Retina (tissue), 1 donor: Measurements from ENCODE around the gene NDUFAF7.
"Not testable (repeated sequence)": the region's sequence is repeated elsewhere in the genome, so short reads cannot be mapped to it uniquely, and the experiment has no call there.

Experiments used
- DNase-seq: peaks from one replicate; pipeline ENCODE4 v3.0.0-alpha.2; 2016

NDUFAF7 gene, protein sequence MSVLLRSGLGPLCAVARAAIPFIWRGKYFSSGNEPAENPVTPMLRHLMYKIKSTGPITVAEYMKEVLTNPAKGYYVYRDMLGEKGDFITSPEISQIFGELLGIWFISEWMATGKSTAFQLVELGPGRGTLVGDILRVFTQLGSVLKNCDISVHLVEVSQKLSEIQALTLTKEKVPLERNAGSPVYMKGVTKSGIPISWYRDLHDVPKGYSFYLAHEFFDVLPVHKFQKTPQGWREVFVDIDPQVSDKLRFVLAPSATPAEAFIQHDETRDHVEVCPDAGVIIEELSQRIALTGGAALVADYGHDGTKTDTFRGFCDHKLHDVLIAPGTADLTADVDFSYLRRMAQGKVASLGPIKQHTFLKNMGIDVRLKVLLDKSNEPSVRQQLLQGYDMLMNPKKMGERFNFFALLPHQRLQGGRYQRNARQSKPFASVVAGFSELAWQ

DNA sequence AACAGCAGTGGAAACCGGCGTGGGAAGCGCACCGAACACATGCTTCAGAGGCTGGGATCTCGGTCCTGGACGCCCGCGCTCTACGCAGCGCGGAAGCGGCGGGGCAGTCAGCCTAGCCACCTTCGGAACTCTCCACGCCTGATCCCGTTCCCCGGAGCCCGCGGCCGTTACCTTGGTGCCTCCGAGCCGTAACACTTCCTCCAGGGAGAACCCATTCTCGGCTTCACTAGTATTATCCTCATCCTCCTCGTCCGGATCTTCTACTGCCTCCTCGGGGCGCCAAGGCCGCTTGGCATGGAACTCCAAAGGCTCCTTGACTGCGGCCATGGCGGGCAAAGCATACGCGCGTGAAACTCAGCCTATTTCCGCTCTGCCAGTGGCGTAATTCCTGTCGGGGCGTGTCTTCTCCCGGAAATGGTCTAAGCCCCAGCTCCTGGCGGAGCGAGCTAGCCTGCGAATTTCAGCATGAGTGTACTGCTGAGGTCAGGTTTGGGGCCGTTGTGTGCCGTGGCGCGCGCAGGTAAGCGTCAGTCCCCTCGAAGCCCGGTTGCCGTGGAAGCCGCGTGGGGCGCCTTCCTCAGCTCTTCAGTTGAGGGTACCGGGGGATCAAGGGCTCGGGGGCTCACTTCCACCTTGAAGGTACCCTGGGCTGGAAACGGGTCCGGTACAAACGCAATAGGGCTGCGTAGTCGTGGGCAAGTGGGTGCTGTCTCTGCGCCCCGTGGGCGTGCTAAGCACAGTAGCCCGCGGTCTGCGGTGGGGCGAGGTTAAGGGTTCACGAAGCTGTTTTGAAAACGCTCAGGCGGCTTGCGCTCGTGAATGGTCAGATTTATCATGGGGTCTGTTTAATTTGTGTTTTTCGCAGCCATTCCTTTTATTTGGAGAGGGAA, at the start of gene NDUFAF7, which contains the start of gene CEBPZ:
NDUFAF7 (plus strand) TSS at position 418 of the 890 bp plus-strand sequence; CDS start at position 466, 48 bp downstream.
CEBPZ (minus strand) TSS at position 356 of the 890 bp plus-strand sequence; CDS start at position 327, 29 bp downstream.
- DNase-seq, result peak; percentile 94

DNA sequence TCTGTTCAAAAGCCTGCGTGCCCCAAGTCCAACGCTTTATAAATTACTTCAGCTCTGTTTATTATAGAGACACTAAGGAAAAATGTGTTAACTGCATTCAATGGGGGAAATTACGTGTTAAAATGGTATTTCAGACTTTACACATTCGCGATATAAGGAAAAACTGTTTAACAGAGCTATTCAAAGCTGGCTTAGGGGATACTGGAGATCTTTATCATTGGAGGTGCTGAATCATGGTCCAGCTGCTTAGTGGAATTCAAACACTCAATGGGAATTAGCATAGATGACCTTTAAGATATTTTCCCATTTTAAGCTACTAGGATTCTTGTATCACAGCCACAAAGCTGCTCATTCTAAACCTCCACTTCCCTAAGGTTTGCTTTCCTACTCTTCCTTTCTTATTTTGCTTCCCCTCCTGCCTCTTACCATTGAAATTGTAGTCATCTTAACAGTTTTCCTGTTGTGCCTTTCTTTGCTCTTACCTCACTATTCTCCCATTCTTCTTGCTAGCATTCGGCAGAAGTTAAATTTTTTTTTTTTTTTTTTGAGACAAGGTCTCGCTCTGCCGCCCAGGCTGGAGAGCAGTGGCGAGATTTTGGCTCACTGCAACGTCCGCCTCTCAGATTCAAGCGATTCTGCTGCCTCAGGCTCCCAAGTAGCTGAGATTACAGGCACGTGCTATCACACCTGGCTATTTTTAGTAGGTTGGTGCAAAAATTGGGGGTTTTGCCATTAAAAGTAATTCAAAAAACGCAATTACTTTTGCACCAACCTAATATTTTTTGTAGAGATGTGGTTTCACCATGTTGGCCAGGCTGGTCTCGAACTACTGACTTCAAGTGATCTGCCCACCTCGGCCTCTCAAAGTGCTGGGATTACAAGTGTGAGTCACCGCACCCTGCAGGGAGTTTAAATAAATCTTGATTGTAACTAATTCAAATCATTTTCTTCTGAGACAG, 49.5 kb upstream of the NDUFAF7 start:
- DNase-seq, result no peak

GRCh38 chr2:37188570-37188969, 42.9 kb upstream of the NDUFAF7 start, which contains the start of gene SULT6B1:
Gene SULT6B1 (minus strand): TSS chr2:37188670. CDS start chr2:37188640, 30 bp downstream.
- no peak for DNase-seq

DNA sequence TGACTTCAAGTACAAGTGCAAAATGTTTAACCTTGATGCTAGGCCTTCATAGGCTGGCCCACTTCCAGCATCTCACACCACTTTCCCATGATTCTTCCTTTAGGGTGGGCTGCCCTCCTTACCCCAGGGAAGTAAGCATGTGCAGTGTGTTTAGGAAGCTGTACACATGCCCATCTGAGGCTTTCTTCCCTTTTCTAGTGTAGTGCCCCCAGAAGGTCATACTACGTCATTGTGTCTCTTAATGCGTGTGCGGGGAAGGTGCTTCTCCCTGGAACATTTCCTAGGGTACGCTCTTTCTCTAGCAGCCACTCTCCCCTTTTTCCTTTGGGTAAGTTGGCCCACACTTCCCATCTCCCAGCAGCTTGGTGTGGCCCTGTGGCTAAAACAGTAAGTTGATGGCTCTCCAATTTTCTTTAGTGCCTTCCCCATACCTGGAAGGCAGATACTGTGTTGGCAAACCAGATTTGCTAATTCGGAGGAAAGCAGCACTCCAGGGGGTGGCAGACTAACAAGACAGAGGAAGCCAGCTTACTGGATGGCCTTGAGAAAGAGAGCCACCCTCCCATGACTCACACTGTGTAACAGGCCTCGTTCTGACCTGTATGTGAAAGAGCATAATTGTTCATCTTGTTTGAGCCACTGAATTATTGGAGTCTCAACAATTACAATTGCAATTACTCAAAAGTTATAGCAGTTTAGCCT, 41.9 kb upstream of the NDUFAF7 start:
- no peak for DNase-seq

GRCh38 chr2:37190290-37190689, 41.2 kb upstream of the NDUFAF7 start:
- DNase-seq, result no peak

GRCh38 chr2:37191253-37191652, 40.2 kb upstream of the NDUFAF7 start:
- no peak for DNase-seq

DNA sequence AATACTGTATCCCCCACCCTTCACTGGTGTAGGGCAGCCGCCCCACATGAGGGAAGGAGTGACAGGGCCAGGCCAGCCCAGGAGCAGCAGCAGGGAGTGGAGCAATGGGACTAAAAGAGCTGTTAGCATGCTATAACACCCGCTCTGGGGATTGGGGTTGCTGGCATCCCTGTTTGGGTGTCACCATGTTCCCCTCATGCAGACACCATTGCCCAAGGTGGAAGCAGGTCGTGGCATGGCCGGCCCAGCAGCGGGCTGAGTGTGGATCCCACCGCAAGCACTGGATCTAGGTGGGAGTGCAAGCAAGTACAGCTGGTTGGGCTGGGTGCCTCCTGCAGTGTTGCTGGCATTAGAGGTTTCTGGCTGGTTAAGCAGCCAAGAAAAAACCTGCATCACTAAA, 39.7 kb upstream of the NDUFAF7 start:
- DNase-seq, result no peak

DNA sequence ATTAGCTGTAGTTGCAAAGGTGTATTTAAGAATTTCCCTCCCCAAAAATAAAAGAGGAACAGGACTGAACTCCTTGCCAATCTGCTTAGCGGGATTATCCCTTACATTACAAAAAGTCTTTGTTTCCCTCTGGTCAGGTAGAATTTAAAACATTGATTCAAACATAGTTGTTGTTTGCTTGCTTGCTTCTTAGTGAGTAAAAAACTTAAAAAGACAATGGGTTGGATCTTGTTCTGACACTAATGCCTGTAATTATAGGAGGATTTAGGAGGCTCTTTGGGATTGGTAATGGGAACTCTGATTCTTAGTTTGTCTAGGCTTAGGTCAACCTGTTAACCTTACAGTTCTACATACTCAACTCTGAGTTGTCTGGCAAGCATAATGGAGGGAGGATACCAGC, 38.9 kb upstream of the NDUFAF7 start:
- no peak for DNase-seq

GRCh38 chr2:37195862-37196319, 35.6 kb upstream of the NDUFAF7 start:
- DNase-seq, result not testable (repeated sequence)

DNA sequence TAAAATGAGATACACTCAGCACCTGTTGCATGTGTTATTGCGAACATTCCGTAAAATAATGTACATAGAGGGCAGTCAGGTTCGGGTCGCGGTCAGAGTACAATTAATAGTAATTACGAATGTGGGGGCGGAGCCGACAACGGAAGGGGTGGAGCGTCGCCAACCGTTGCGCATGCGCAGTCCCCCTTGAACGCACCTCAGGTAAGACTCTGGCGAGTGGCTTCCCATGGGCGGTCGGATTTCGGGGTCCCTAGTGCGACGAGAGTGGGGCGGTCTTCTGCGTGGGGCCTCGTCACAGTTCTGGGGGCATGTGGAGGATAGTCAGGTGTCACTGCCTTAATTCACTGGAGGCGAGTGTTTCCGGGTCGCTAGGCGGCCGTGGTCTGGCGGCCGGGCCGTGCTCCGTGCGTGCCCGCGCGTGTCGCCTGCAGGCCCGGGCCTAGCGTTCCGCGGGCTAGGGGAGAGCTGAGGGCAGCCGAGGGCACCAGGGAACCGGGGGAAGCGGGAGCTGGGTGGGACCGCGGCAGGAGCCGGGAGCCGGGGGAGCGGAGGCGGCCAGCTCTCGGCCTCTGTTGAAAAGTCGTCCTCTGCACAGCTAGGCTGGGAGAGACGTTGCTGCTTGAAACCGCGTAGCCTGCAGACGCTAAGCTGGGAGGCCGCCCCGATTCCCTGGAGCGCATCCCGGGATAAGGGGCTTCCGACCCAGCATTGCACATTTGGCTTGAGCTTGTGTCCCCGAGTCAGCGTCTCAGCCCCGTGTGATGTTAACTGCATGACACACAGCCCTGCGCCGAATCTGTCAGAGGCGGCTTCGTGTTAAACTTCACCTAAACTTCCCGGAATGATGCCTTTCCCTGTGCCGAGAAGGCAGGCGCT, 34.9 kb upstream of the NDUFAF7 start, which contains the start of gene CEBPZOS:
CEBPZOS (plus strand) TSS at position 177 of the 876 bp plus-strand sequence. CDS start 3,209 bp downstream, outside the sequence.
- peak; percentile 96 for DNase-seq

DNA sequence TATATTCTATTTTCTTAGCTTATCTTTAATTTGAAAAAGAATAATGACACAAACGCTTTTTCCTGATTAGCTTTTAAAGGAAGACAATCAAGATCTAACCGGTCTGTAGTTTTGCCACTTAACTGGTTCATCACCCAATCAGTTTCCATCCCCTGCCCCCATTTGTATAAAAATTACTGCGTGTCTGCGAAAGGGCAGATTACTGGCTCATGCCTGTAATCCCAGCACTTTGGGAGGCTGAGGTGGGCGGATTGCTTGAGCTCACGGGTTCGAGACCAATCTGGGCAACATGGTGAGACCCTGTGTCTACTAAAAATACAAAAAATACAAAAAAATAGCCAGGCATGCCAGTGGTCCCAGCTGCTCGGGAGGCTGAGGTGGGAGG, 32.8 kb upstream of the NDUFAF7 start:
- no peak for DNase-seq

DNA sequence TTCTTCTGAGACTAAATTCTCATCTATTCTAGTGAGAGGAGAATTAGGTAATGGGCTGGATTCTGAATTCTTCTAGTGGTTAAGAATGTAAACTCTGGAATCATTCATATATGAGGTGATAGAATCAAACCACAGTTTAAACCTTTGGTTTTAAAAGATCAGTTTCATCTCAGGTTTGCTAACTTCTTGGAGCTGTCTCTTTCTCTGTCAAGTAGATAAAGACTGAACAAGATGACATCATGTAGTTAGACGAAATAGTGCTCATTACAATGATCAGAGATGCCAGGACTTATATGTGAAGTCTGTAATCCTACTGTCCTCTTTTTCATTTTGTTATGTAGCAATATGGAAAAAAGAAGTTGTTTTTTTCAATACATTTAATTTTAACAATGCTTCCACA, 30.2 kb upstream of the NDUFAF7 start:
- no peak for DNase-seq

DNA sequence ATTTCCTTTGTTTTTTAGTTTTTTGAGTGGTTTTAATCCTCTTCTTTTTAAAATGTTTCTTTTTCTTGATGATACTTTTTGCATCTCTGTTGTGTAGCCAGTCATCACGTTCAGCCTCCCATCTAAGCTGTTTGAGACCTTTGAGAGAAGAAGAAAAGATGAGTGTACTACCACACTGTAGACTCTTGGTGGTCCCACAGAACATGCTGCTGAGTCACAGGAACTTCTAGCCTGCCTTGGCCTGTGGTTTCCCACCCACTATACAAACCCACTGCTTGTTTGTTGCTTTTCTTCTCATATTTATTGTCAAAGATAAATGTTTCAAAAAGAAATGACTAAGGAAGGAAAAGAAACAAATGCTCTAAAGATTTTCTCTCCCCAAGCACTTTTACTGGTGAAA, 29.7 kb upstream of the NDUFAF7 start:
- no peak for DNase-seq

DNA sequence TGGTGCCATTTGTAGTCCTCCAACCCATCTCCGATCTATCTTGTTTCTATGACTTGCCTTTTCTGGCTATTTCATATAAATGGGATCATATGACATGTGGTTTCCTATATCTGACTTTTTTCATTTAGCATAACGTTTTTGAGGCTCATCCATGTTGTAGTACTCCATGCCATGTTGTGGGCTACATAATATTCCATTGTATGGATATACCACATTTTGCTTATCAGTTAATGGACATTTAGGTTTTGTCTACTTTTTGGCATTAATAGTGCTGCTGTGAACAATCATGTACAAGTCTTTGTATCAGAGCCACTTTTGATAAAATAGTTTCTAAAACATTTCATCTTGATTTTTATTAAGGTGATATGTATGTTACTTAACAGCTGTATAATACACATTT, 27.8 kb upstream of the NDUFAF7 start:
- no peak for DNase-seq

GRCh38 chr2:37205071-37205661, 26.3 kb upstream of the NDUFAF7 start:
- not testable (repeated sequence) for DNase-seq

DNA sequence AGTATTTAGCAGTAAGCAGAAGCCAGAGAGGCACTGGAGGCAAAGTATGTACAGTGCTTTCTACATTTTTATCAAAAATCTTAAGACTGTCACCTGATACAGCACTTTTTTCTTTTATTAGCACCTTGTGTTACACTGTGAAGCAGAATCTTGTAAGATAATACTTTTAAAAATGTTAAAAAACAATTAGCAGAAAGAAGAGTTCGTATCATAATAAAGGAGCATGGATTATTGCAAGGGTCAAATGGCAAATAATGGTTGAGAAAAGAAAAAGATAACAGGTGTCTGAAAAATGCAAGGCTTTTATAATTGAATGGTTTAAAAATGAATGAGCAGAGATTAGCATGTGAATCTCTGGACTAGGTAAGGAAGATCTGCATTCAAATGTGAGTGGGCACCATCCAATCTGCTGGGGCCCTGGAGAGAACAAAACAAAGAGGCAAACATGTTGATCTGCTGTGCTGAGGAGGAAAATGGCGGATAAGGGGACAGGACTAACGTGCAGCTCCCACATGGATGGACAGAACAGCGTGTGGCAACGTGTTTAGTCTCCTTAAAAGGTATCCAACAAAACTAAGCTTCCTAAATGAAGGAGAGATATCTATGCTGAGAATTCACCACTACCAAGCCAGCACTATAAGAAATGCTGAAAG, 25.6 kb upstream of the NDUFAF7 start:
- DNase-seq, result no peak

GRCh38 chr2:37206760-37207159, 24.7 kb upstream of the NDUFAF7 start:
- not testable (repeated sequence) for DNase-seq

GRCh38 chr2:37211212-37211611, 20.2 kb upstream of the NDUFAF7 start:
- no peak for DNase-seq

GRCh38 chr2:37211939-37212338, 19.5 kb upstream of the NDUFAF7 start:
- no peak for DNase-seq
